HG03571 (cell line): Measurements from ENCODE around the gene ST3GAL3.

Experiments
- ATAC-seq: cut with Tn5 transposase; IDR thresholded peaks from one replicate; pipeline ENCODE4 v1.9.1; 2021; ENCODE audit not compliant: unreplicated experiment

ST3GAL3 gene

GRCh38 chr1:43783671-43784205 is 76.4 kb downstream of the ST3GAL3 start:
- no peak for ATAC-seq

GRCh38 chr1:43786201-43786958 is 79.0 kb downstream of the ST3GAL3 start:
- ATAC-seq: no peak

GRCh38 chr1:43786960-43787359 is 79.6 kb downstream of the ST3GAL3 start:
- ATAC-seq: no peak

DNA sequence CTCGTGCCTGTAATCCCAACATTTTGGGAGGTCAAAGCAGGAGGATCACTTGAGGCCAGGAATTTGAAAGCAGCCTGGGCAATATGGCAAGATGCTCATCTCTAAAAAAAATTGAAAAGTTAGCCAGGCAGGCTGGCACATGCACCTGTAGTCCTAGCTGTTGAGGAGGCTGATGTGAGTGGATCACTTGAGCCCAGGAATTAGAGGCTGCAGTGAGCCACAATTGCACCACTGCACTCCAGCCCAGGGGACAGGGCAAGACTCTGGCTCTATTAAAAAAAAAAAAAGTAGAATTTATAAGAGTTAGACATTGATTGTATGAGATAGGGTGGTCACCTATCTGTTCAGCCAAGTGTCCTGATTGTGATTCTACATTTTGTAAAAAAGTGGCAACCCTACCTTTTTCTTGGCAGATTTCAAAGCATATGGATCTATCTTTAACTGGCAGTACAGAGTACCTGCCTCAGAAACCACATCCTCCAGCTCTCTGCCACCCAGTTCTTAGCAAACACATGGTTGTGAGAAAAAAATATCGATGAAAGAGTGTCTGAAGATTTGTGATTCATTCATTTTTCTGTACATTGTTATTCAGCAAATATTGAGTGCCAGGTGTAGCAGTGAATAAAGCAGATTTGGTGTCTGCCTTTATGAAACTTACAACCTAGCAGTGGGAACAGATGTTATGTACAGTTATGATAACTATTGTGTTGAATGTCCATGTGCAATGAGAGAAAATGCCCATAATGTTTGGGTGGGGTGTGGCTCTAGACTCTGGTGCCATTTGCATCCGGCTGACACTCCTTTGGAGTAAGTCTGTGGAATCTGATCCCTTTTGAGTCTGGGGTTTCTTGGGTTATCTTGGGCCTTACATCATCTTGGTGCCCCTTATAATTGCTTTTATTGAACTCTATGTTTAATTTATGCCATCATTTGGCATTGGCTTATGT is 82.5 kb downstream of the ST3GAL3 start:
- ATAC-seq: no peak

DNA sequence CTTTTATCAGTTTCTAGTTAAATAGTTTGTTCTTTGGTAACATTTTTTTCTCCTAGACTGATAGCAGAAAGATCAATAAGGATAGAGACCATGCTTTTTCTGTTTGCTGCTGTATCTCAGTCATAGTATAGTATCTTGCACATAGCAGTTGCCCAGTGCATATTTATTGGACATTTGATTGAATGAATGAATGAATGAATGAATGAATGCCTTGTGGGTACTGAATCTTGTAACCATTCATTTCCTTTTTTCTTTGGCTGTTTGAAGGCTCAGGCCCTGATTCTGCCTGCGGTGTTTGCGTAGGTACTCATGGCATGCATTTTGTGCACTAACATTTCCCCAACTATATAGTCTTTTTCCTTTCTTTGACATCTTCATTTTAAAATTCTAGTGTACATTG is 83.9 kb downstream of the ST3GAL3 start:
- no peak for ATAC-seq

GRCh38 chr1:43796111-43796581 is 88.8 kb downstream of the ST3GAL3 start:
- no peak for ATAC-seq

DNA sequence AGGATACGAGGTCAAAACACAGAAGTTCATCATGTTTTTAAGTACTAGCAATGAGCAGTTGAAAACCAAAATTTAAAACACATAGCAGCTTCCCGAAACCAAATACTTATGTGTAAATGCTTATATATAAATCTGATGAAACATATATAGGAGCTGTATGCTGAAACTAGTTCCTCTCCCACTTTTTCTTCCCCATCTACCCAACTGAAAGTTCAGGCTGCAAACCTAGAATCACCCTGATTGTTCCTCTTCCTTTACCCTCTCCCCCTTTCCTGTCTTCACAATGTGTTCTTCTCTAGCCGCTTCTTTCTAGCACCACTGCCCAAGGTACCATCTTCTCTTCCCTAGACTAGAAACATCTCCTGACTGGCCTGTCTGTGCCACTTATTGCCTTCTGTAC is 90.6 kb downstream of the ST3GAL3 start:
- ATAC-seq: no peak

GRCh38 chr1:43799656-43800635 is 92.6 kb downstream of the ST3GAL3 start:
- ATAC-seq: no peak

- no peak for ATAC-seq
Measured at GRCh38 chr1:43800771-43801170, 93.4 kb downstream of the ST3GAL3 start.

- no peak for ATAC-seq
Measured at GRCh38 chr1:43801203-43801602, 93.9 kb downstream of the ST3GAL3 start.

- ATAC-seq: no peak
Measured at GRCh38 chr1:43802356-43802980, 95.1 kb downstream of the ST3GAL3 start.

DNA sequence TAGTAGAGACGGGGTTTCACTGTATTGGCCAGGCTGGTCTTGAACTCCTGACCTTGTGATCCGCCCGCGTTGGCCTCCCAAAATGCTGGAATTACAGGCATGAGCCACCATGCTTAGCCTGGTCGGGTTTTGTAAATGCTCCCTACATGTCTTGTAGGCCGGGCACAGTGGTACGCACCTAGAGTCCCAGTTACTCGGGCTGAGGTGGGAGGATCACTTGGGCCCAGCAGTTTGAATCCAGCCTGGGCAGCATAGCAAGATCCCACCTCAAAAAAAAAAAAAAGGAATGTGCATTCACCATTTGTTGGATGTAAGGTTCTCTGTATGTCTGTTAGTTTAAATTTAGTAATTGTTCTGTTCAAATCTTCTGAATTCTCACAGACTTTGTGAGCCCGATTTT is 95.8 kb downstream of the ST3GAL3 start:
- no peak for ATAC-seq

GRCh38 chr1:43803646-43804045 is 96.3 kb downstream of the ST3GAL3 start:
- ATAC-seq: no peak

GRCh38 chr1:43804569-43804968 is 97.2 kb downstream of the ST3GAL3 start:
- no peak for ATAC-seq

DNA sequence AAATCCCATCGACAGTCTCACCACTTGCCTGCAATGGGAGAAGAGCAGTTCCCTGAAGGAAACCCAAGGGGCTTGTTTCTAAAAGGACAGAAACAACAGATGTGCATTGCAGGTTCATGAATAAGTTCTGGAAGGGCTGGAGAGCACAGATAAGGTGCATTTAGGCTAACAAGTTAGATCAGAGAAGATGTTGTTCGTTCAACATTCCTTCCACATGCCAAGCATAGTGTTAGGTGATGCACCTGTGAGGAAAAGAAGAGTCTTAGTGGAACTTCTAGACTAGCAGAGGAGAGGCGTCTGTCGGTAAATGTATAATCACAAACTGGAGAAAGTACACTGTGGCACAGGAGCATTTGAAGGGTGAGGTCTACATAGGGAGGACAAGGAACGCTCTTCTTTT is 98.0 kb downstream of the ST3GAL3 start:
- no peak for ATAC-seq

GRCh38 chr1:43806183-43806582 is 98.8 kb downstream of the ST3GAL3 start:
- no peak for ATAC-seq

DNA sequence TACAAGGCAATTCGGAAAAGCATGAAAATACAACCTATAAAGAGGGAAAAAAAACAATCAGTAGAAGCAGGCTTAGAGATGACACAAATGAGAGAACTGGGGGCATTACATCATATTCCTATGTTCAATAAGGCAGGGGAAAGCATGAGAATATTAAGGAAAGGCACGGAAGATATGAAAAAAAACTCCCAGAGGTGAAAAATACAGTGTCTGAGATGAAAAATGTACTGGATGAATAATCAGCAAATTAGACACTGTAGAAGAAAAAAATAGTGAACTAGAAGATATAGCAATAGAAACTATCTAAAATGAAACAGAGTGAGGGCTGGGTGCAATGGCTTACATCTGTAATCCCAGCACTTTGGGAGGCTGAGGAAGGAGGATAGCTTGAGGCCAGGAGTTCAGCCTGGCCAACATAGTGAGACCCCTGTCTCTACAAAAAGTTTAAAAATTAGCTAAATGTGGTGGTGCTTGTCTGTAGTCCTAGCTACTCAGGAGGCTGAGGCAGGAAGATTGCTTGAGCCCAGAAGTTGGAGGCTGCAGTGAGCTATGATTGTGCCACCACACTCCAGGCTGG is 101.8 kb downstream of the ST3GAL3 start:
- ATAC-seq: no peak

- ATAC-seq: no peak
Measured at GRCh38 chr1:43812579-43812978, 105.2 kb downstream of the ST3GAL3 start.

DNA sequence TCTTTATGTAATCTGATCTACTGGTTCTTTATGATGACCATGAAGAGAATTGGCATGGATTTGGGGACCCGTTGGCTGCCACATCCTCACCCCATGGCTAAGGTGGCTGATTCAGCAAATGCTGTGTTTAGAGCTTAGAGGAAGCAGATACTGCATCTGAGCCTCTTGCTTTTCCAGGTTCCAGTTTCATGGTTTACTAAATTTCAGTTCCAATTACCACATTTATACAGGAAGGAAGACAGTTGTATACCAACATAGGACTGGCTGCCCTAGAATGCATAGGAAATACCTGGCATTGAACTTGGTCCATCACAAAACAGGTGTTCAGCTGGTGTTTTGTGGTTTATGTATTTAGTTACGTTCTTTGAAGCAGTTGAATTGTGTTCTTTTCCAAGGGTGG is 107.1 kb downstream of the ST3GAL3 start:
- no peak for ATAC-seq
